IMR-90 (cell line): ENCODE data around the gene TBL3. TPM values are rescaled to one million over a fixed set of nuclear protein-coding genes. Genes with fewer than 3 reads are reported as not detected.

Source experiments
- ATAC-seq: fragments of 200-7000 bp; cut with Tn5 transposase; 2 replicates; pipeline ENCODE4 v1.9.1; 2020; ENCODE audit warnings: low read depth, mild to moderate bottlenecking, moderate library complexity
- BruUV-seq: library from RNA; stranded (reverse); fragments of 400-500 nt; replicated peaks from 2 replicates; lab custom pipeline; 2021; lab: Mats Ljungman, UMichigan
- CTCF ChIA-PET: fragments of 300-600 bp; formaldehyde crosslinking; extraction: SDS; loops from one replicate; lab custom pipeline; 2021; ENCODE audit warnings: antibody characterized with exemption; lab: Yijun Ruan, JAX
- POLR2A ChIA-PET: fragments of 300-600 bp; sonication (Branson Sonifier 250); formaldehyde crosslinking; loops from one replicate; lab custom pipeline; 2022; ENCODE audit warnings: antibody characterized with exemption; ENCODE audit not compliant: unreplicated experiment; lab: Charles Lee
- DNase-seq: peaks from one replicate; pipeline ENCODE4 v3.0.0; 2013
- H2AFZ ChIP-seq: replicated peaks from 2 replicates; pipeline ENCODE3; 2013; ENCODE audit warnings: low read length, mild to moderate bottlenecking; ENCODE audit not compliant: poor library complexity
- H2AK5ac ChIP-seq: 2 replicates; pipeline ENCODE4 v1.6.1; 2013; ENCODE audit warnings: low read depth, low read length, inconsistent platforms
- H2AK9ac ChIP-seq: replicated peaks from 2 replicates; pipeline ENCODE3; 2013; ENCODE audit warnings: mild to moderate bottlenecking, low read depth, low read length, moderate library complexity; ENCODE audit not compliant: poor library complexity
- H2BK120ac ChIP-seq: 2 replicates; pipeline ENCODE4 v1.6.1; 2013; ENCODE audit warnings: low read depth, low read length, inconsistent platforms
- H2BK15ac ChIP-seq: 3 replicates; pipeline ENCODE4 v1.6.1; 2013; ENCODE audit warnings: low read depth, low read length, inconsistent platforms
- H2BK20ac ChIP-seq: 2 replicates; pipeline ENCODE4 v1.6.1; 2013; ENCODE audit warnings: low read depth, mild to moderate bottlenecking, inconsistent platforms, low read length, moderate library complexity
- H2BK5ac ChIP-seq: 2 replicates; pipeline ENCODE4 v1.6.1; 2013; ENCODE audit warnings: mild to moderate bottlenecking, low read depth, low read length, inconsistent platforms; ENCODE audit not compliant: poor library complexity, severe bottlenecking
- H3K14ac ChIP-seq: replicated peaks from 2 replicates; pipeline ENCODE4 v1.6.1; 2013; ENCODE audit warnings: low read depth, low read length, inconsistent platforms
- H3K18ac ChIP-seq: 2 replicates; pipeline ENCODE4 v1.6.1; 2013; ENCODE audit warnings: low read depth, low read length, control low read depth
- H3K23ac ChIP-seq: 2 replicates; pipeline ENCODE4 v1.6.1; 2013; ENCODE audit warnings: low read depth, low read length, inconsistent platforms
- H3K27ac ChIP-seq: 2 replicates; pipeline ENCODE4 v1.5.1; 2013; ENCODE audit warnings: mild to moderate bottlenecking, control low read depth, low read length; ENCODE audit not compliant: insufficient read depth
- H3K27me3 ChIP-seq: 2 replicates; pipeline ENCODE4 v1.6.1; 2013; ENCODE audit warnings: low read length; ENCODE audit not compliant: control insufficient read depth, insufficient read depth
- H3K36me3 ChIP-seq: 2 replicates; pipeline ENCODE4 v1.6.1; 2013; ENCODE audit warnings: low read length, mixed read lengths; ENCODE audit not compliant: control insufficient read depth, insufficient read depth
- H3K4ac ChIP-seq: 2 replicates; pipeline ENCODE4 v1.6.1; 2013; ENCODE audit warnings: low read depth, low read length, inconsistent platforms
- H3K4me1 ChIP-seq: 2 replicates; pipeline ENCODE4 v1.6.1; 2013; ENCODE audit warnings: low read length, mixed read lengths; ENCODE audit not compliant: control insufficient read depth, insufficient read depth
- H3K4me2 ChIP-seq: 2 replicates; pipeline ENCODE4 v1.6.1; 2013; ENCODE audit warnings: low read depth, mild to moderate bottlenecking, control low read depth, low read length, moderate library complexity
- H3K4me3 ChIP-seq: 2 replicates; pipeline ENCODE4 v1.5.1; 2013; ENCODE audit warnings: low read depth, mild to moderate bottlenecking, control low read depth, low read length, moderate library complexity; ENCODE audit not compliant: insufficient read depth
- H3K56ac ChIP-seq: 2 replicates; pipeline ENCODE4 v1.6.1; 2013; ENCODE audit warnings: low read length, inconsistent platforms; ENCODE audit not compliant: insufficient read depth; ENCODE audit errors: extremely low read depth
- H3K79me1 ChIP-seq, 2 experiments: 2 replicates each; pipeline ENCODE4 v1.6.1; 2013; ENCODE audit warnings: low read length in 2 of 2, inconsistent platforms in 1 of 2, low read depth in 1 of 2
- H3K9ac ChIP-seq: 2 replicates; pipeline ENCODE4 v1.6.1; 2013; ENCODE audit warnings: low read depth, low read length, control low read depth
- H3K9me1 ChIP-seq: 2 replicates; pipeline ENCODE4 v1.6.1; 2013; ENCODE audit warnings: low read length, inconsistent platforms; ENCODE audit not compliant: insufficient read depth
- H3K9me3 ChIP-seq: 2 replicates; pipeline ENCODE4 v1.6.1; 2013; ENCODE audit warnings: low read length; ENCODE audit not compliant: control insufficient read depth, insufficient read depth
- H4K20me1 ChIP-seq: 2 replicates; pipeline ENCODE4 v1.6.1; 2013; ENCODE audit warnings: low read length, inconsistent platforms; ENCODE audit not compliant: insufficient read depth
- H4K5ac ChIP-seq: 2 replicates; pipeline ENCODE4 v1.6.1; 2013; ENCODE audit warnings: mild to moderate bottlenecking, low read depth, low read length, control low read depth
- H4K8ac ChIP-seq, 2 experiments: 2 replicates each; pipeline ENCODE4 v1.6.1; 2013; ENCODE audit warnings: low read depth in 2 of 2, low read length in 2 of 2, control low read depth in 1 of 2, inconsistent platforms in 1 of 2
- H4K91ac ChIP-seq: 2 replicates; pipeline ENCODE4 v1.6.1; 2013; ENCODE audit warnings: low read depth, low read length, inconsistent platforms; ENCODE audit not compliant: insufficient read depth
- BHLHE40 ChIP-seq: fragments of 150-350 bp; IDR thresholded peaks from 2 replicates; pipeline ENCODE4 v1.6.1; 2016; ENCODE audit warnings: mild to moderate bottlenecking, low read depth, low read length
- CEBPB ChIP-seq: IDR thresholded peaks from 2 replicates; pipeline ENCODE4 v1.6.1; 2012; ENCODE audit warnings: low read depth, low read length, improper control_type of control experiment
- CHD1 ChIP-seq: IDR thresholded peaks from 2 replicates; pipeline ENCODE4 v1.6.1; 2012; ENCODE audit warnings: low read depth, low read length, improper control_type of control experiment
- FOS ChIP-seq: fragments of 150-350 bp; IDR thresholded peaks from 2 replicates; pipeline ENCODE4 v1.6.1; 2016; ENCODE audit warnings: low read depth, low read length
- MAFK ChIP-seq: IDR thresholded peaks from 2 replicates; pipeline ENCODE4 v1.6.1; 2012; ENCODE audit warnings: low read depth, low read length, improper control_type of control experiment
- MAZ ChIP-seq: IDR thresholded peaks from 2 replicates; pipeline ENCODE4 v1.6.1; 2012; ENCODE audit warnings: low read depth, mild to moderate bottlenecking, low read length, improper control_type of control experiment, moderate library complexity, borderline replicate concordance
- MXI1 ChIP-seq: IDR thresholded peaks from 2 replicates; pipeline ENCODE4 v1.6.1; 2012; ENCODE audit warnings: low read depth, mild to moderate bottlenecking, low read length, moderate library complexity, borderline replicate concordance
- NFE2L2 ChIP-seq: fragments of 150-350 bp; IDR thresholded peaks from 2 replicates; pipeline ENCODE4 v1.6.1; 2016; ENCODE audit warnings: low read depth, mild to moderate bottlenecking, low read length
- POLR2A ChIP-seq: IDR thresholded peaks from 2 replicates; pipeline ENCODE4 v1.6.1; 2012; ENCODE audit warnings: mild to moderate bottlenecking, low read depth, low read length
- RAD21 ChIP-seq: IDR thresholded peaks from 2 replicates; pipeline ENCODE4 v1.6.1; 2012; ENCODE audit warnings: low read length, improper control_type of control experiment
- RCOR1 ChIP-seq: IDR thresholded peaks from 2 replicates; pipeline ENCODE4 v1.6.1; 2012; ENCODE audit warnings: mild to moderate bottlenecking, low read length, improper control_type of control experiment; ENCODE audit not compliant: insufficient replicate concordance
- RFX5 ChIP-seq: IDR thresholded peaks from 2 replicates; pipeline ENCODE4 v1.8.0; 2012; ENCODE audit warnings: low read depth, mild to moderate bottlenecking, low read length, moderate library complexity
- SMC3 ChIP-seq: fragments of 150-350 bp; IDR thresholded peaks from 2 replicates; pipeline ENCODE4 v1.6.1; 2016; ENCODE audit warnings: low read depth, mild to moderate bottlenecking, antibody characterized with exemption, low read length, moderate library complexity
- WGBS, 2 experiments: methylation state at CpG; one replicate each; pipeline versions ENCODE4 v1.1.5 to v1.1.7; 2013; ENCODE audit warnings: missing lambda C conversion rate in 2 of 2; ENCODE audit not compliant: insufficient read length in 1 of 2; ENCODE audit errors: extremely low coverage in 2 of 2; 5-methylcytosine and 5-hydroxymethylcytosine counted together
- dilution Hi-C: fragments of 300-500 bp; cut with HindIII; formaldehyde crosslinking; loops from one replicate; pipeline ENCODE4 v1.14.3; 2018; ENCODE audit warnings: low sequenced_read_pairs; ENCODE audit not compliant: unreplicated experiment
- in situ Hi-C: fragments of 300-500 bp; cut with MboI; formaldehyde crosslinking; loops from 3 replicates; pipeline ENCODE4 v1.14.3; 2019; ENCODE audit warnings: low sequenced_read_pairs, inconsistent platforms, mixed read lengths
- intact Hi-C: fragments of 100-400 bp; cut with micrococcal nuclease; formaldehyde crosslinking; loops from 2 replicates; pipeline ENCODE4 v1.10.0; 2022
- polyA plus RNA-seq, 3 experiments: library from polyadenylated mRNA; depleted of rRNA; stranded (reverse); fragments of >200 nt; gene quantifications; 2 replicates each; pipeline ENCODE4 v1.2.3, GENCODE V29; 2012; ENCODE audit warnings: low replicate concordance in 1 of 3
- total RNA-seq: library from RNA; depleted of rRNA; stranded (reverse); fragments of >200 nt; gene quantifications from 2 replicates; pipeline ENCODE4 v1.2.3, GENCODE V29; 2012
- TF ChIP-seq, protein P1 (sequence below): conservative IDR thresholded peaks from 2 replicates; pipeline ENCODE4 v1.5.1; 2012; ENCODE audit warnings: mild to moderate bottlenecking, low read depth, low read length, improper control_type of control experiment
- TF ChIP-seq, protein P2 (sequence below): fragments of 150-350 bp; IDR thresholded peaks from 2 replicates; pipeline ENCODE4 v1.6.1; 2016; ENCODE audit warnings: low read depth, mild to moderate bottlenecking, low read length, moderate library complexity, borderline replicate concordance
- TF ChIP-seq, protein P3 (sequence below): fragments of 150-350 bp; IDR thresholded peaks from 2 replicates; pipeline ENCODE4 v1.6.1; 2017; ENCODE audit warnings: mild to moderate bottlenecking, antibody characterized with exemption, low read length, low read depth

TBL3 gene
- total and polyA plus RNA-seq, 2 of the 4 experiments (the other 2 are of a cell fraction): 38.5 to 60.8 TPM

DNA sequence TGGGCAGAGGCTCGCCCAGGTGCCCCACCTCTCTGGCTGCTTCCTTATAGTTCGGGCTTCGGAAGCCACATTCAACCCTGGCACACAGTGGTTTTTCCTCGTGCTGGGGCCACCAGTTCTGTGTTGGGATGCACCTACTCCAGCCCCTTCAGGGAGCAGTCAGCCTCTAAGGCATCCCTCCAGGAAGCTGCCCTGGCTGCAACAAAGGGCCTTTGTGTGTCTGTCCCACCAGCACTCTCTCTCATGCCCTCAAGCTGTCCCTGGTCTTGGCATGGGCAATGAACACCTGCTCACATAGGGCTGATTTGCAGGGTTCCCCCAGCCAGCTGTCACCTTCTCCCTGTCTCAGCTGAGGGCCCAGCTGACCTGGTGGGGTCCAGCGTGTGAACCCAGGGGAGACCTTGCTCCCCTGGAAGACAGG, 10.2 kb downstream of the TBL3 start:
- H2AK5ac ChIP-seq: no peak overlapping the region
- ATAC-seq: no peak
- peaks cover 21 to 26% of the 10 kb centered on the region in 2 experiments for H3K79me1 ChIP-seq
- H4K91ac ChIP-seq: no peak overlapping the region
- no peak overlapping the region for H3K4ac ChIP-seq
- H3K27me3 ChIP-seq: peaks cover 31% of the 10 kb centered on the region; the same call in 1 of the 2 replicates
- no peak overlapping the region for H3K4me3 ChIP-seq
- H3K9ac ChIP-seq: no peak overlapping the region
- no peak overlapping the region for H3K14ac ChIP-seq
- no peak overlapping the region for H2BK120ac ChIP-seq
- ChIA-PET POLR2A (no interaction called here), CTCF (interaction anchor here (1.3 kb wide), 1 partner anchor 158 kb away, joined by 5 read pairs; no protein-coding TSS in a partner anchor)
- H4K8ac ChIP-seq: no peak overlapping the region
- peaks cover 9% of the 10 kb centered on the region for H3K9me1 ChIP-seq
- H3K9me3 ChIP-seq: no peaks in the 10 kb centered on the region
- H3K4me1 ChIP-seq: peaks cover 8% of the 10 kb centered on the region
- no peak for DNase-seq
- H3K18ac ChIP-seq: no peak overlapping the region
- in situ Hi-C loops: no loop called here
- no peak overlapping the region for H2BK5ac ChIP-seq
- 81% methylated on average over 4 of the region's 5 CpGs; no CpG with 5 or more reads in 1 of the 2 experiments for WGBS, 2 experiments
- intact Hi-C loops: no loop called here
- no peak for TF ChIP-seq POLR2A
- no peak for TF ChIP-seq RFX5
- TF ChIP-seq RCOR1: no peak
- no peak for TF ChIP-seq FOS
- TF ChIP-seq BHLHE40: no peak
- no peak for TF ChIP-seq CHD1
- TF ChIP-seq CEBPB: no peak
- no peak for TF ChIP-seq NFE2L2
- TF ChIP-seq, protein P1, sequence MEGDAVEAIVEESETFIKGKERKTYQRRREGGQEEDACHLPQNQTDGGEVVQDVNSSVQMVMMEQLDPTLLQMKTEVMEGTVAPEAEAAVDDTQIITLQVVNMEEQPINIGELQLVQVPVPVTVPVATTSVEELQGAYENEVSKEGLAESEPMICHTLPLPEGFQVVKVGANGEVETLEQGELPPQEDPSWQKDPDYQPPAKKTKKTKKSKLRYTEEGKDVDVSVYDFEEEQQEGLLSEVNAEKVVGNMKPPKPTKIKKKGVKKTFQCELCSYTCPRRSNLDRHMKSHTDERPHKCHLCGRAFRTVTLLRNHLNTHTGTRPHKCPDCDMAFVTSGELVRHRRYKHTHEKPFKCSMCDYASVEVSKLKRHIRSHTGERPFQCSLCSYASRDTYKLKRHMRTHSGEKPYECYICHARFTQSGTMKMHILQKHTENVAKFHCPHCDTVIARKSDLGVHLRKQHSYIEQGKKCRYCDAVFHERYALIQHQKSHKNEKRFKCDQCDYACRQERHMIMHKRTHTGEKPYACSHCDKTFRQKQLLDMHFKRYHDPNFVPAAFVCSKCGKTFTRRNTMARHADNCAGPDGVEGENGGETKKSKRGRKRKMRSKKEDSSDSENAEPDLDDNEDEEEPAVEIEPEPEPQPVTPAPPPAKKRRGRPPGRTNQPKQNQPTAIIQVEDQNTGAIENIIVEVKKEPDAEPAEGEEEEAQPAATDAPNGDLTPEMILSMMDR: no peak
- TF ChIP-seq, protein P2, sequence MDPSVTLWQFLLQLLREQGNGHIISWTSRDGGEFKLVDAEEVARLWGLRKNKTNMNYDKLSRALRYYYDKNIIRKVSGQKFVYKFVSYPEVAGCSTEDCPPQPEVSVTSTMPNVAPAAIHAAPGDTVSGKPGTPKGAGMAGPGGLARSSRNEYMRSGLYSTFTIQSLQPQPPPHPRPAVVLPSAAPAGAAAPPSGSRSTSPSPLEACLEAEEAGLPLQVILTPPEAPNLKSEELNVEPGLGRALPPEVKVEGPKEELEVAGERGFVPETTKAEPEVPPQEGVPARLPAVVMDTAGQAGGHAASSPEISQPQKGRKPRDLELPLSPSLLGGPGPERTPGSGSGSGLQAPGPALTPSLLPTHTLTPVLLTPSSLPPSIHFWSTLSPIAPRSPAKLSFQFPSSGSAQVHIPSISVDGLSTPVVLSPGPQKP: no peak
- no peak for TF ChIP-seq MXI1
- no peak for TF ChIP-seq RAD21
- no peak for TF ChIP-seq MAZ
- no peak for TF ChIP-seq SMC3
- no peak for TF ChIP-seq MAFK
- TF ChIP-seq, protein P3, sequence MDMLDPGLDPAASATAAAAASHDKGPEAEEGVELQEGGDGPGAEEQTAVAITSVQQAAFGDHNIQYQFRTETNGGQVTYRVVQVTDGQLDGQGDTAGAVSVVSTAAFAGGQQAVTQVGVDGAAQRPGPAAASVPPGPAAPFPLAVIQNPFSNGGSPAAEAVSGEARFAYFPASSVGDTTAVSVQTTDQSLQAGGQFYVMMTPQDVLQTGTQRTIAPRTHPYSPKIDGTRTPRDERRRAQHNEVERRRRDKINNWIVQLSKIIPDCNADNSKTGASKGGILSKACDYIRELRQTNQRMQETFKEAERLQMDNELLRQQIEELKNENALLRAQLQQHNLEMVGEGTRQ: no peak
- H2BK15ac ChIP-seq: no peak overlapping the region
- H3K36me3 ChIP-seq: peaks cover 34% of the 10 kb centered on the region
- peak overlapping the region; percentile 57 for H2AK9ac ChIP-seq
- H2AFZ ChIP-seq: no peak overlapping the region
- H4K5ac ChIP-seq: no peak overlapping the region
- no peak overlapping the region for H3K27ac ChIP-seq
- no peak overlapping the region for H2BK20ac ChIP-seq
- H3K4me2 ChIP-seq: no peak overlapping the region
- H4K20me1 ChIP-seq: no peaks in the 10 kb centered on the region; the same call in none of the 2 replicates
- no peak overlapping the region for H3K56ac ChIP-seq
- dilution Hi-C loops: no loop called here
- H3K23ac ChIP-seq: no peak overlapping the region
- BruUV-seq: no TSS peak
